DND-41 (cell line): Measurements from ENCODE around the gene BACH2.

Experiments
- EZH2 ChIP-seq: IDR thresholded peaks from 3 replicates; pipeline ENCODE4 v1.6.1; 2012; ENCODE audit warnings: borderline replicate concordance, low read depth, mild to moderate bottlenecking, moderate library complexity, low read length, inconsistent platforms; ENCODE audit not compliant: severe bottlenecking
- TF ChIP-seq, protein P1 (sequence below): IDR thresholded peaks from 2 replicates; pipeline ENCODE4 v1.5.1; 2012; ENCODE audit warnings: borderline replicate concordance, low read length, moderate library complexity, mild to moderate bottlenecking; ENCODE audit not compliant: poor library complexity, severe bottlenecking; ENCODE audit errors: extremely low read depth

DNA sequence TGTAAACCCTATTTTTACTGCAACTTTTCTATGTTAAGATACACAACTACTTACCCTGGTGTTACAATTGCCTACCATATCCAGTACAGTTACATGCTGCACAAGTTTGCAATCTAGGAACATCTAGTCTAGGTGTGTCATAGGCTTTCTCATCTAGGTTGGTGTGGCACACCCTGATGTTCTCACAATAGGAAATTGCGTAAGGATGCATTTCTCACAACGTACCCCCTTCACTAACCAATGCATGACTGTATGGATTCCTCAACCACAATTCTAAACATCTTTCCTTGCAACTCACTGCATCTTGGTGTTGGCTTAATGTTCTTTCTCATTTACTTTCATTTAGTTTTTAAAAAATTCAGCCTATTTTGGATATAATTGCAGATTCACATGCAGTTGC lies 370.8 kb downstream of the BACH2 start:
- TF ChIP-seq, protein P1, sequence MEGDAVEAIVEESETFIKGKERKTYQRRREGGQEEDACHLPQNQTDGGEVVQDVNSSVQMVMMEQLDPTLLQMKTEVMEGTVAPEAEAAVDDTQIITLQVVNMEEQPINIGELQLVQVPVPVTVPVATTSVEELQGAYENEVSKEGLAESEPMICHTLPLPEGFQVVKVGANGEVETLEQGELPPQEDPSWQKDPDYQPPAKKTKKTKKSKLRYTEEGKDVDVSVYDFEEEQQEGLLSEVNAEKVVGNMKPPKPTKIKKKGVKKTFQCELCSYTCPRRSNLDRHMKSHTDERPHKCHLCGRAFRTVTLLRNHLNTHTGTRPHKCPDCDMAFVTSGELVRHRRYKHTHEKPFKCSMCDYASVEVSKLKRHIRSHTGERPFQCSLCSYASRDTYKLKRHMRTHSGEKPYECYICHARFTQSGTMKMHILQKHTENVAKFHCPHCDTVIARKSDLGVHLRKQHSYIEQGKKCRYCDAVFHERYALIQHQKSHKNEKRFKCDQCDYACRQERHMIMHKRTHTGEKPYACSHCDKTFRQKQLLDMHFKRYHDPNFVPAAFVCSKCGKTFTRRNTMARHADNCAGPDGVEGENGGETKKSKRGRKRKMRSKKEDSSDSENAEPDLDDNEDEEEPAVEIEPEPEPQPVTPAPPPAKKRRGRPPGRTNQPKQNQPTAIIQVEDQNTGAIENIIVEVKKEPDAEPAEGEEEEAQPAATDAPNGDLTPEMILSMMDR = no peak
- TF ChIP-seq EZH2 = no peak
